Measurements from ENCODE around the gene ATP1B1.
A peak's percentile ranks its signal among the peaks of the same experiment; 100 is the strongest.

The ATP1B1 gene

GRCh38 chr1:169106095-169106920 is at the start of gene ATP1B1:
Gene ATP1B1 (plus strand): TSS chr1:169106690. CDS start chr1:169106830, 140 bp downstream.
- H3K4me3 ChIP-seq (replicated peaks; ENCODE audit: low read depth, low read length): peak within 1 kb of the TSS; percentile 81
- DNase-seq (ENCODE audit: low read depth): peak; percentile 83
- no peak for TF ChIP-seq CTCF (IDR thresholded peaks at IDR 0.05; ENCODE audit: low read length, missing control alignments)

GRCh38 chr1:169059421-169059820 is 47.1 kb upstream of the ATP1B1 start:
- DNase-seq (ENCODE audit: low read depth): no peak
- no peak for TF ChIP-seq CTCF (IDR thresholded peaks at IDR 0.05; ENCODE audit: low read length, missing control alignments)
- no peak overlapping the region for H3K4me3 ChIP-seq (replicated peaks; ENCODE audit: low read depth, low read length)

- peak; percentile 7 for DNase-seq (ENCODE audit: low read depth)
- no peak for TF ChIP-seq CTCF (IDR thresholded peaks at IDR 0.05; ENCODE audit: low read length, missing control alignments)
- H3K4me3 ChIP-seq (replicated peaks; ENCODE audit: low read depth, low read length): no peak overlapping the region
Measured at GRCh38 chr1:169060043-169060722, 46.3 kb upstream of the ATP1B1 start.

GRCh38 chr1:169060919-169061639 is 45.4 kb upstream of the ATP1B1 start:
- DNase-seq (ENCODE audit: low read depth): no peak
- no peak overlapping the region for H3K4me3 ChIP-seq (replicated peaks; ENCODE audit: low read depth, low read length)
- no peak for TF ChIP-seq CTCF (IDR thresholded peaks at IDR 0.05; ENCODE audit: low read length, missing control alignments)

- no peak for DNase-seq (ENCODE audit: low read depth)
- H3K4me3 ChIP-seq (replicated peaks; ENCODE audit: low read depth, low read length): no peak overlapping the region
- TF ChIP-seq CTCF (IDR thresholded peaks at IDR 0.05; ENCODE audit: low read length, missing control alignments): no peak
Measured at GRCh38 chr1:169062152-169062551, 44.3 kb upstream of the ATP1B1 start.

- no peak overlapping the region for H3K4me3 ChIP-seq (replicated peaks; ENCODE audit: low read depth, low read length)
- TF ChIP-seq CTCF (IDR thresholded peaks at IDR 0.05; ENCODE audit: low read length, missing control alignments): no peak
- no peak for DNase-seq (ENCODE audit: low read depth)
Measured at GRCh38 chr1:169064103-169064502, 42.4 kb upstream of the ATP1B1 start.

All from fibroblast of pulmonary artery (primary cell).